DMS 273 treated with DMSO at 0.1 percent for 48 hours (cell line): ENCODE results near the gene CACNA1H.
"Not testable (repeated sequence)": the region's sequence is repeated elsewhere in the genome, so short reads cannot be mapped to it uniquely, and the experiment has no call there.

Experiments
- DNase-seq: peaks from one replicate; lab custom pipeline; 2025; lab: John Stamatoyannopoulos, UW

Gene CACNA1H

DNA sequence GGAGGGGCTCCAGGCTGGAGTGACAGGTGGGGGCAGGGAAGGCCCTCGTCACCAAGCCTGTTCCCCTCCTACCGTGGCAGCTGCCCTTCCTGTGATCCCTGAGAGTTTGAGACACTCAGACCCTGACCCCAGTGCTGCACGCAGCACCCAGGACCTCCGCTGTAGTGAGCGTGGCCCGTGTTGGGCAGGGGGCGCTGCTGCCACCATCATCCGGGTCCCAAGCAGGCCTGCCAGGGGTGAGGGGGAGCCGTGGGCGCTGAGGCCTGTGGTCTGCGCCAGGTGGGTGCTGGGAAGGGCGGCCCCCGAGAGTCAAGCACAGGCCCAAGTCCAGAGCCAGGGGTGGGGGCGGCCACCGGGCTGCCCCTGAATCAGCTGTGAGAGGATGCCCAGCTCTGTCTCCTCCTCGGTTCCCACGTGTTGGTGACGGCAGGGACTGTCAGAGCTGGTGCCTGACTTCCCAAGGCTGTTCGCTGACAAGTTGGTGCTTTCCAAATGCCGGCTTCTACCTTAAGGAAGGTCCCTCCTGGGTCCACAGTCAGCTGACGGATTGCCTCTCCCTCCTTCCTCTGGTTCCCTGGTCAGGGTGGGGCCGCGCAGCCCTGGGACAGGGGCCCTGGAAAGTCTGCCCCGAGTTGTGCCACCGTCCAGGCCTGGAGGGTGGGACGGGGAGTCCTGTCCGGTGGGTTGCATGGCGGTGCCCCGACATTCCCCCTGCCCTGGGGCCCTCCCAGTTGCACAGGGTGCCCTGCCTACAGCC, 41.1 kb downstream of the CACNA1H start:
- DNase-seq: no peak

DNA sequence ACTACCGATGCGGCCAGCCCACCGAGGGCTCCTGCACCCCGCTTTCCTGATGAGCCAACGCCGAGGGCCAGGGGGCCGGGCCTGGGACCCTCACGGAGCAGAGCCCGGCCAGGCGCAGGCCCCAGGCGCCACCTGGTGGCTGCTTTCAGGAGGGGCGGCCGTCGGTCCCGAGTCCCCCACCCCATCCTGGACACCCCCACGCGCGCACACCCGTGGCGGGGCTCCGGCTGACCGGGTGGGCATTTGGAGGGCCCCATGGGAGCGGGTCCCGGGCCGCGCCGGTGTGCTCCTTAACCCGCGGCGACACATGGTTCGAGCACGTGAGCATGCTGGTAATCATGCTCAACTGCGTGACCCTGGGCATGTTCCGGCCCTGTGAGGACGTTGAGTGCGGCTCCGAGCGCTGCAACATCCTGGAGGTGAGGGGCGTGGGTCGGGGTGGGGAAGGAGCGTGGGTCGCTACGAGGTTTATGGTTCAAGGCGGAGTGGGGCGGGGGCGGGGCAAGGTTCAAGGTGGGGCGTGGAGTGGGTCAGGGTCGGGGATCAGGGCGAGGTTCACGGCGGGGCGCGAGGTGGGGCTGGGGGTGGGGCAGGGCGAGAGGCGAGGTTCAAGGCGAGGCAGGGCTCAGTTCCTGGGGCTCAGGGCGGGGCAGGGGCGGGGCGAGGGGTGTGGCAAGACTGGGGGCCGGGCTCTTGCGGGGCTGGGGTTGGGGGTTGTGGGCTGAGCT, 41.9 kb downstream of the CACNA1H start:
- no peak for DNase-seq

DNA sequence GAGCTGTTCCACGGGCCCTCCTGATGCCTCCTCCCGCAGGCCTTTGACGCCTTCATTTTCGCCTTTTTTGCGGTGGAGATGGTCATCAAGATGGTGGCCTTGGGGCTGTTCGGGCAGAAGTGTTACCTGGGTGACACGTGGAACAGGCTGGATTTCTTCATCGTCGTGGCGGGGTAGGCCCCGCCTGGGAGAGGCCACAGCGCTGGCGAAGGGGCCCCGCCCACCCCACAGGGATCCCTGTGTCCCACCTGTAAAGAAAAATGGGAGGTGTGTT, 42.4 kb downstream of the CACNA1H start:
- DNase-seq: no peak

DNA sequence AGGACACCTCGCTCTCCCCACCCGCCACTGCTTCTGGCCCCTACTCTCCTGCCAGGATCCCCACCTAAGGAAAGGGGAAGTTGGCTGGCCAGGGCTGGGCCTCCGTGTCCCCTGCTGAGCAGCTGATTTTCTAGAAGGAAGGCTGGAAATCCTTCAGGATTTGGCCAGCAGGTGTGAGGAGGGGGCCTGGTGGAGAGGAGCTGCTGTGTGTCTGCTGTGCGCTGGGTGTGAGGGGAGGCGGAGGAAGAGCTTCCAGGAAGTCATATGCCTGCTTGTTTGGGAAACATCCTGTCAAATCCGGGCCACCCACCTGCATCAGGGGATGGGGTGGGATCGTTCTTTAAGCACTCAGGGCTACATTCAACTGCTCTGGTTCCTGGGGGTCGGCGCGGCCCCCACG, 43.6 kb downstream of the CACNA1H start:
- DNase-seq: no peak

DNA sequence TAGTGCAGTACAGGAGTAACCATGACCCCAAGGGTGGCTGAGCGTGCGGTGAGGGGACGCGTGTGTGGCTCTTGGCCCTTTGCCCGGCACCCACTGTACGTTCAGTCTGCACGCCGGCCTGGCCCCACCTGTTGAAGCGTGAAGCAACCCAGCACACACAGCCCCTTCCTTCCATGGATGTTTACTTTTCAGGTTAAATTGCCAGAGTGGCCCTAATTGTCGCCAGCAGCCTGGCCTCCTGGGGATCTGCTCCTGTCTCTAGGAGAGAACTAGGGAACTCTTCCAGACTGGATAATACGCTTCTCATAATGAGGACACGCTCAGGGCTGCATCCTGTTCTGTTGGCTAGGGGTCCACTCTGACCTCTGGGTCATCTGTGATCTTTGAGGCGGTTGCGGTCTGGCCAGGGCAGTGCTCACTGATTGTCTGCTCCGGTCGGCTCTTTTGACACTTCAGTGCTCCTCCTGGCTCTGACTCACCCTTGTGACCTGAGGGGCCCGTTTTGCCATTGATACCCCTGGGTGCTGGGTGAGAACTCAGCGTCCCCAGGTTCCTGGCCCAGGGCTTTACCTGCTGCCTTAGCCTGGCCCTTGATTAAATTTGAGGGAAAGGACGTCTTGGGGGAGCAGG, 44.4 kb downstream of the CACNA1H start:
- DNase-seq: no peak

DNA sequence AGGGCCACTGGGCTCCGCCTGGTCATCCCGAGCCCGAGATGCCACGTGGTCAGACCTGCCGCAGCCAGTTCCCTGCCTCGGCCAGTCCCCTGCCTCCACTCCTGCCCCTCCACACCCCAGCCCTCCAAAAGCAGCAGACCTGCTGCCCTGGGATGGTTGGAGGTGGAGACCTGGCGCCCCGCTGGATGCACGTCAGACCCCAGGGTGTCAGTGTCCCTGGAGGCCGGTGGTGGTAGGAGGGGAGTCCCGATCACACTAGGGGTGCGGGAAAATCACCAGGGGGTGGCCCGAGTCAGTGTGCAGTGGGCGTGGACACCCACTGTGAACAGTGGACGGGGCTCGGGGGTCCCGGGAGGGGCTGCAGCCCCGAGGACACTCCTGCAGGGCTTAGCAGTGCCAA, 45.3 kb downstream of the CACNA1H start:
- no peak for DNase-seq

DNA sequence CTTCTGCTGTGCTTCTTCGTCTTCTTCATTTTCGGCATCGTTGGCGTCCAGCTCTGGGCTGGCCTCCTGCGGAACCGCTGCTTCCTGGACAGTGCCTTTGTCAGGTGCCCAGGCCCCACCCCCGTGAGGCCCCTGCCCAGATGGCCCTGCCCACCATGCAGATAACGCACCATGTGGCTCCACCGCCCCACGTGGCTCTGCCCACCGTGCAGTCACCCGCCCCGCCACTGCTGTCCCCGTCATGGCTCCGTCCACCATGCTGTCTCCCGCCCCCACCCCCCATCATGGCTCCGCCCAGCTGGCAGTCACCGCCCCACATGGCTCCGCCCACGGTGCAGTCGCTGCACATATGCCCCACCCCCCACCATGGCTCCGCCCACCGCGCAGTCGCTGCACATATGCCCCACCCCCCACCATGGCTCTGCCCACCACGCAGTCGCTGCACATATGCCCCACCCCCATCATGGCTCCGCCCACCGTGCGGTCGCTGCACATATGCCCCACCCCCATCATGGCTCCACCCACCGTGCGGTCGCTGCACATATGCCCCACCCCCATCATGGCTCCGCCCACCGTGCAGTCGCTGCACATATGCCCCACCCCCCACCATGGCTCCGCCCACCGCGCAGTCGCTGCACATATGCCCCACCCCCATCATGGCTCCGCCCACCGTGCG, 45.9 kb downstream of the CACNA1H start:
- DNase-seq: not testable (repeated sequence)

DNA sequence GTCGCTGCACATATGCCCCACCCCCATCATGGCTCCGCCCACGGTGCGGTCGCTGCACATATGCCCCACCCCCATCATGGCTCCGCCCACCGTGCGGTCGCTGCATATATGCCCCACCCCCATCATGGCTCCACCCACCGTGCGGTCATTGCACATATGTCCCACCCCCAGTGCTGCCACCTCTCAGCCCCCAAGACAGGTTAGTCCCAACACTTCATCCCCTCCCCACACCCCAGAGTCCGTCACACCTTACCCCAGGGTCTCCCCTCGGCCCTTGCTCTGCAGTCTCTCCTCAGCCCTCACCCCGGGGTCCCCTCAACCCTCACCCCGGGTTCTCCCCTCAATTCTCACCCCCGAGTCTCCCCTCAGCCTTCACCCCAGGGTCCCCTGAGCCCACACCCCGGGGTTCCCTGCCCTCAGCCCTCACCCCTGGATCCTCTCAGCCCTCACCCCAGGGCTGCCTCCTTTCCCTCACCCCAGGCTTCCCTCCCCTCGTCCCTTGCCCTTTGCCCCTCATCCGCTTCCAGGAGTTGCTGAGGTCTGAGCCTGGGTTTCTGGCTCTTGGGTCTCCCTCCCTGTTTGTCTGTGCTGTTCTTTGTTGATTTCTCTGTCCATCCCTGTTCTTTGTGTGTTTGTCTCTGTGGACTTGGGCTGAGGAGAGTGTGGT, 46.6 kb downstream of the CACNA1H start:
- no peak for DNase-seq

DNA sequence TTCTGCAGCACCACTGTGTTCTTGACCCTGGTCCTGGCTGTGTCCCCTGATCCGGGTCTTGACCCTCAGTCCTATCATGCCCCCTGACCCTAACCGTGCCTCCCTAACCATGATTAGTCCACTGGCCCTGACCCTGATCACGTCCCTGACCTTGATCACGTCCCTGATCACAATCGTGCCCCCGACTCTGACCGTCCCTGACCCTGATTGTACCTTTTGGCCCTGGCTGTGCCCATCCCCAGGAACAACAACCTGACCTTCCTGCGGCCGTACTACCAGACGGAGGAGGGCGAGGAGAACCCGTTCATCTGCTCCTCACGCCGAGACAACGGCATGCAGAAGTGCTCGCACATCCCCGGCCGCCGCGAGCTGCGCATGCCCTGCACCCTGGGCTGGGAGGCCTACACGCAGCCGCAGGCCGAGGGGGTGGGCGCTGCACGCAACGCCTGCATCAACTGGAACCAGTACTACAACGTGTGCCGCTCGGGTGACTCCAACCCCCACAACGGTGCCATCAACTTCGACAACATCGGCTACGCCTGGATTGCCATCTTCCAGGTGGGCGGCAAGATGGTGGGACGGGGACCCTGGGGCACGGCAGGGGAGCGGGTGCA, 47.2 kb downstream of the CACNA1H start:
- DNase-seq: no peak

DNA sequence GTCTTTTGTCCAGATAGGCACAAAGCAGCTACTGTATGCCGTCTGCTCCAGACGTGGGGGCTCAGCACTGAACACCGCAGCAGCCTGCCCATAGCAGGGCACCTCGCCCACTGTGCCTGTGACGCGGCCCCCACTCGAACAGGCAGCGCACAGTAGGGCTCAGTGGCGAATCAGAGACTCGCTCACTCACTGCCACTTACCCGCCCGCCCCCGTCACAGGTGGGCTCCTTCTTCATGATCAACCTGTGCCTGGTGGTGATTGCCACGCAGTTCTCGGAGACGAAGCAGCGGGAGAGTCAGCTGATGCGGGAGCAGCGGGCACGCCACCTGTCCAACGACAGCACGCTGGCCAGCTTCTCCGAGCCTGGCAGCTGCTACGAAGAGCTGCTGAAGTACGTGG, 48.5 kb downstream of the CACNA1H start:
- DNase-seq: no peak

DNA sequence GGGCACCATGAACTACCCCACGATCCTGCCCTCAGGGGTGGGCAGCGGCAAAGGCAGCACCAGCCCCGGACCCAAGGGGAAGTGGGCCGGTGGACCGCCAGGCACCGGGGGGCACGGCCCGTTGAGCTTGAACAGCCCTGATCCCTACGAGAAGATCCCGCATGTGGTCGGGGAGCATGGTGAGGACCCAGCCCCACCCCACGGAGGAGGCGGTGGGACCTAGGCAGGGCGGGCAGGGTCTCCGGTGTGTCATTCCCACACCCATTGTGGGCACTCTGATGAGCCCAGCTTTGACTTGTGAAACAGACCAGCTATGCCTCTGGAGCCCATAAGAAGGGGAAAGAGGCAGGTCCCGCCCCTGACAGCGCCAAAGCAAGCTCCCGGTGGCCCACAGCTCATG, 49.4 kb downstream of the CACNA1H start:
- DNase-seq: no peak

DNA sequence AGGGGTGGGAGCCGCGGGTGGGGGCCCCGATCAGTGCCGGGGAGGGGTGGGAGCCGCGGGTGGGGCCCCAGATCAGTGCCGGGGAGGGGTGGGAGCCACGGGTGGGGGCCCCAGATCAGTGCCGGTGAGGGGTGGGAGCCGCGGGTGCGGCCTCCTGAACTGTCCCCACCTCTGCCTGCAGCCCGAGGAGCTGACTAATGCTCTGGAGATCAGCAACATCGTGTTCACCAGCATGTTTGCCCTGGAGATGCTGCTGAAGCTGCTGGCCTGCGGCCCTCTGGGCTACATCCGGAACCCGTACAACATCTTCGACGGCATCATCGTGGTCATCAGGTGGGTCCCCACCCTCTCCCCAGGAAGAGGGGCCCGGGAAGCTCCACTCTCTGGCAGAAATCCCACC, 52.0 kb downstream of the CACNA1H start:
- no peak for DNase-seq

DNA sequence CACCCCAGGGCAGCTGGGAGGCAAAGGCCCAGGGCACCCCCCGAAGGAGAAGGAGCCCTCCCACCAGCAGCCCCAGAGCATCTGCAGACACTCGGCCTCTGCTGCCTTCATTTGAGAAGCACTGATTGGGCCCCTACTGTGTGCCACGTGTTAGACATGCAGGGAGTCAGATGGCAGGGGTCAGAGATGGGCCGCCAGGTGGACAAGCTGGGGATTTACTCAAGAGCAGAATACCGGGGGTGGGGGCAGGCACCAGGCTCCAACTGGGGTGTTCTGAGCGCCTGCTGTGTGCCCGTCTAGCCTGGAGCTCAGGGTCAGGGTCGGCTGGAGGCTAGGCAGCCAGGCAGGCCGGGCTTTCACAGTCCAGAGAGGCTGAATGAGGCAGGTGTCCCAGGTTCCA, 53.4 kb downstream of the CACNA1H start:
- no peak for DNase-seq

DNA sequence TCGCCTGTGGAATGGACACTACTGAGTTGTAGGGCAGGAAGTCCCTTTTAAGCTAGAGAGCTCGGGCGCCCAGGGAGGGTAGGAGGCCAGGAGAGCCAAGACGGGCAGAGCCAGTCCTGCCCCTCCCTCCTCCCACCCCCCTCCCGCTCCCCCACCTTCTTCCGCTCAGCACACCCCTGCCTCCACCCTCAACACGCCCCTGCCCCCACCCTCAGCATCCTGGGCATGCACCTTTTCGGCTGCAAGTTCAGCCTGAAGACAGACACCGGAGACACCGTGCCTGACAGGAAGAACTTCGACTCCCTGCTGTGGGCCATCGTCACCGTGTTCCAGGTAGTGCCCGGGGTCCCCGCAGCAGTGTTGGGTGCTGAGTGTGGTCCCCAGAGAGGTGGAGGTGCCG, 53.9 kb downstream of the CACNA1H start:
- no peak for DNase-seq

DNA sequence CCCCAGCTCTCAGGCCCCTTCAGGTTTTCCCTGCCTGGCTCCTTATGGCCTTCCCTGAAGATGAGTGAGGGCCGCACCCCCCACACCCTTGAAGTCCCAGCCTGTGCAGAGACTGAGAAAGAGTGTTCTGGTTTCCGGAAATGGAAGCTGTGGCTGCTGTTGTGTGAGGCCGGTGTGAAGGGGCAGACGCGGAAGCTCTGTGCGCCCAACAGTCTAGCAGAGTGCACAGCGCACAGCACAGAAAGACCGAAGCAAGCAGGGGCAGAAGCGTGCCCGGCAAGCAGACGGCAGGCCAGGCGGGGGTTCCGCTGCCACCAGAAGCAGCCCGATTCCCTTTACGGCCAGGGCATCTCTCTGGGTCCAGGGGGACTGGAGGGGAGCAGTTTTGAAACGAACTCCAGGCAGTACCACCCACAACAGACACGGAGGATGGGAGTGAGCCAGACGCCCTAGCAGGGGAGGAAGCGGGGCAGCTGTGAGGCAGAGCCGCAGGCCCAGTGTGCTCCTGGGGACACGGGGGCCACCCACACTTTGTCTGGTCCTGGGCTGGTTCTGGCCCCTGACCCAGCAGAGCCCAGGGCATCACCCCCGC, 55.4 kb downstream of the CACNA1H start:
- DNase-seq: no peak

DNA sequence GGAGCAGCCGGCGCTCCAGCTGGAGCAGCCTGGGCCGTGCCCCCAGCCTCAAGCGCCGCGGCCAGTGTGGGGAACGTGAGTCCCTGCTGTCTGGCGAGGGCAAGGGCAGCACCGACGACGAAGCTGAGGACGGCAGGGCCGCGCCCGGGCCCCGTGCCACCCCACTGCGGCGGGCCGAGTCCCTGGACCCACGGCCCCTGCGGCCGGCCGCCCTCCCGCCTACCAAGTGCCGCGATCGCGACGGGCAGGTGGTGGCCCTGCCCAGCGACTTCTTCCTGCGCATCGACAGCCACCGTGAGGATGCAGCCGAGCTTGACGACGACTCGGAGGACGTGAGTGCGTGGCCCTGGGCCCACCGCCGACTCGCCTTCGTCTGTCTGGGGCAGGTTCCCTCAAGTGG, 56.2 kb downstream of the CACNA1H start:
- DNase-seq: no peak

DNA sequence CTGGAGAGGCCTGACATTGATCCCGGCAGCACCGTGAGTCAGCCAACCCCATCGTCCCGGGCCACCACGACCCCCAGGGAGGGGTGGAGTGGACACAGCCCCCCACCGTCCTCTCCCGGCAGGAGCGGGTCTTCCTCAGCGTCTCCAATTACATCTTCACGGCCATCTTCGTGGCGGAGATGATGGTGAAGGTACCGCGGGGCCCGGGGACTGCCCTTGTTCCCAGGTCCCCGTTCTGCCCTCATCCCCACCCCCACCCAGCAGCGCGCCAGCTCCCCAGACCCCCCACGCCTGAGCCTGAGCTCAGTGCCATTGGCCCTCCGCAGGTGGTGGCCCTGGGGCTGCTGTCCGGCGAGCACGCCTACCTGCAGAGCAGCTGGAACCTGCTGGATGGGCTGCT, 57.6 kb downstream of the CACNA1H start:
- no peak for DNase-seq

DNA sequence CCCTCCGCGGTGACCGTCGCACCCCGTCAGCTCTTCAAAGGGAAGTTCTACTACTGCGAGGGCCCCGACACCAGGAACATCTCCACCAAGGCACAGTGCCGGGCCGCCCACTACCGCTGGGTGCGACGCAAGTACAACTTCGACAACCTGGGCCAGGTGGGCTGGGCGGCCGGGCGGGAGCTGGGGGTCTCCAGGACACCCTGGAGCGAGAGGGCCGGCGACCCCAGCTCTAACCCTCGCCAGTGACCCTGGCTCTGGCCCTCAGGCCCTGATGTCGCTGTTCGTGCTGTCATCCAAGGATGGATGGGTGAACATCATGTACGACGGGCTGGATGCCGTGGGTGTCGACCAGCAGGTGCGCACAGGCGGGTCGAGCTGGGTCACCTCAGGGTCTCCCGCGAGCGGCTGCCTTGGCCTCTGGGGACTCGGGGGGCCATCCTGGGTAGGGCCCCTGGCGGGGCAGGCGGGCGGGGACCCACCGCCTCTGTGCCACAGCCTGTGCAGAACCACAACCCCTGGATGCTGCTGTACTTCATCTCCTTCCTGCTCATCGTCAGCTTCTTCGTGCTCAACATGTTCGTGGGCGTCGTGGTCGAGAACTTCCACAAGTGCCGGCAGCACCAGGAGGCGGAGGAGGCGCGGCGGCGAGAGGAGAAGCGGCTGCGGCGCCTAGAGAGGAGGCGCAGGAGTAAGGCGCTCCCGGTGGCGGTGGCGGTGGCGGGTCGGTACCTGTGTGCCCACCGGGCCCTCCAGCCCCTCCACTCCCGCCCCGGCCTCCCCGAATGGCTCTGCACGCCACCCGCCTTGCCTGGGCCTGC, 58.8 kb downstream of the CACNA1H start:
- no peak for DNase-seq

DNA sequence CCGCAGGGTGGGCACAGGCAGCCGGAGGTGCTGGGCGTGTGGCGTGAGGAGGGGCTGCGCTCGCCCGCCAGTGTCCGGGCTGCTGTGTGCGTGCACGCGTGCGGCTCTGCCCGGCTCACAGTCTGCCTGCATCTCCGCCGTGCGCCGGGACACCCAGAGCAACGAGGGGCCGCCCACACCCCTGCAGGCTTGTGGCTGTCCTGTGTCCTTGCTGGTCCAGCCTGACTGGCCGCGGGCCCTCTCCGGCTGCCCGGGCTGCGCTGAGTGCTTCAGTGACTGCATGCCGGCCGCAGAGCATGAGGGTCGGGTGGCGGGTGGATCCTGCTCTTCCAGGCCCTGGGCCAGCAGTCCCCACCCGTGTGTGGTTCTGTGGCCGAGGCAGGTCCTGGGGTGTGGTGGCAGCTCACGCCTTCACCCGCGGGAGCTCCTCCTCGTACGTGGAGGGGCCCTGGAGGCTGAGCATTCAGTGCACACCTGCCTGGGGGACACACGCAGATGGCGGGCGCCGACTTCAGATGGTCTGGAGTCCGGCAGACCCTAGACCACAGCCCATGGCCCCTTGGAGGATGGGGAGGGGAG, 59.8 kb downstream of the CACNA1H start:
- no peak for DNase-seq

DNA sequence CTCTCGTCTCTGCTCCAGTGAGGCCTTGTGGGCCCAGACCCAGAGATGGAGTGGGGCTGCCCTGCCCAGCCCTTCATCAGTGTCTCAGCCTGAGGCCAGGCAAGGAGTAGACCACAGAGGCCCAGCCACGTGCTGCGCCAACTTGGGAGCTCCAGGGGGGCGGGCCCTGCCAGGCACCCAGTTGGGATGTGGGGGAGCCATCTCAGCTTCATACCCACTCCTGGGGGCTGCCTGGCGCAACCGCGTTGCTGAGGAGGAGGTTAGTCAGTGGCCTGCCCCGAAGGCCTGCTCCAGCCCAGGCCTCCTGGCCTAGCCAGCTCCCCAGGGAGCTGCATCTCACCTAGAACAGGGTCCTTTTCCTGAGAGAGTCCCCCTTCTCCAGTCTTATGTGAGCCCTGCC, 60.3 kb downstream of the CACNA1H start:
- DNase-seq: no peak
